ENCODE data around the gene PPP2CA. TPM values are rescaled to one million over a fixed set of nuclear protein-coding genes. Genes with fewer than 3 reads are reported as not detected.

PPP2CA gene
- total RNA-seq, 1 donor from 2014 or later: 146 TPM

GRCh38 chr5:134209477-134210245 is 16.2 kb downstream of the PPP2CA start:
- Mint-ChIP-seq H3K36me3 (ENCODE audit: low read depth, unreplicated experiment) (no peaks in the 10 kb centered on the region), H3K27ac (ENCODE audit: unreplicated experiment) (no peak overlapping the region), H3K9me3 (ENCODE audit: unreplicated experiment) (no peaks in the 10 kb centered on the region), H3K27me3 (ENCODE audit: unreplicated experiment) (no peaks in the 10 kb centered on the region), H3K4me1 (ENCODE audit: unreplicated experiment) (no peaks in the 10 kb centered on the region), H3K4me3 (ENCODE audit: unreplicated experiment) (no peak overlapping the region)
- DNase-seq (ENCODE audit: low spot score): no peak
- no peak for TF ChIP-seq CTCF (IDR thresholded peaks at IDR 0.05; ENCODE audit: unreplicated experiment)

GRCh38 chr5:134207696-134208095 is 18.2 kb downstream of the PPP2CA start:
- Mint-ChIP-seq H3K36me3 (ENCODE audit: low read depth, unreplicated experiment) (no peaks in the 10 kb centered on the region), H3K27me3 (ENCODE audit: unreplicated experiment) (no peaks in the 10 kb centered on the region), H3K27ac (ENCODE audit: unreplicated experiment) (no peak overlapping the region), H3K4me1 (ENCODE audit: unreplicated experiment) (no peaks in the 10 kb centered on the region), H3K9me3 (ENCODE audit: unreplicated experiment) (no peaks in the 10 kb centered on the region), H3K4me3 (ENCODE audit: unreplicated experiment) (no peak overlapping the region)
- no peak for DNase-seq (ENCODE audit: low spot score)
- TF ChIP-seq CTCF (IDR thresholded peaks at IDR 0.05; ENCODE audit: unreplicated experiment): no peak

GRCh38 chr5:134206627-134207160 is 19.2 kb downstream of the PPP2CA start:
- no peak for TF ChIP-seq CTCF (IDR thresholded peaks at IDR 0.05; ENCODE audit: unreplicated experiment)
- Mint-ChIP-seq H3K4me1 (ENCODE audit: unreplicated experiment) (no peaks in the 10 kb centered on the region), H3K27me3 (ENCODE audit: unreplicated experiment) (no peaks in the 10 kb centered on the region), H3K4me3 (ENCODE audit: unreplicated experiment) (no peak overlapping the region), H3K9me3 (ENCODE audit: unreplicated experiment) (no peaks in the 10 kb centered on the region), H3K36me3 (ENCODE audit: low read depth, unreplicated experiment) (no peaks in the 10 kb centered on the region), H3K27ac (ENCODE audit: unreplicated experiment) (no peak overlapping the region)
- DNase-seq (ENCODE audit: low spot score): no peak

GRCh38 chr5:134204575-134204974 is 21.3 kb downstream of the PPP2CA start:
- Mint-ChIP-seq H3K4me1 (ENCODE audit: unreplicated experiment) (no peaks in the 10 kb centered on the region), H3K27me3 (ENCODE audit: unreplicated experiment) (no peaks in the 10 kb centered on the region), H3K9me3 (ENCODE audit: unreplicated experiment) (no peaks in the 10 kb centered on the region), H3K36me3 (ENCODE audit: low read depth, unreplicated experiment) (peaks cover 14% of the 10 kb centered on the region), H3K4me3 (ENCODE audit: unreplicated experiment) (no peak overlapping the region), H3K27ac (ENCODE audit: unreplicated experiment) (no peak overlapping the region)
- DNase-seq (ENCODE audit: low spot score): no peak
- TF ChIP-seq CTCF (IDR thresholded peaks at IDR 0.05; ENCODE audit: unreplicated experiment): no peak

GRCh38 chr5:134203630-134204029 is 22.2 kb downstream of the PPP2CA start:
- no peak for TF ChIP-seq CTCF (IDR thresholded peaks at IDR 0.05; ENCODE audit: unreplicated experiment)
- no peaks in the 10 kb centered on the region for H3K27me3 Mint-ChIP-seq (ENCODE audit: unreplicated experiment)
- no peak overlapping the region for H3K27ac Mint-ChIP-seq (ENCODE audit: unreplicated experiment)
- no peak overlapping the region for H3K4me3 Mint-ChIP-seq (ENCODE audit: unreplicated experiment)
- H3K36me3 Mint-ChIP-seq (ENCODE audit: low read depth, unreplicated experiment): peaks cover 22% of the 10 kb centered on the region
- H3K4me1 Mint-ChIP-seq (ENCODE audit: unreplicated experiment): no peaks in the 10 kb centered on the region
- H3K9me3 Mint-ChIP-seq (ENCODE audit: unreplicated experiment): no peaks in the 10 kb centered on the region
- DNase-seq (ENCODE audit: low spot score): no peak
